HFFc6 (cell line): ENCODE results near the gene DPP7. TPM values are rescaled to one million over a fixed set of nuclear protein-coding genes. Genes with fewer than 3 reads are reported as not detected.
"Not testable (repeated sequence)": the region's sequence is repeated elsewhere in the genome, so short reads cannot be mapped to it uniquely, and the experiment has no call there.

Source experiments
- DNase-seq: peaks from one replicate; pipeline ENCODE4 v3.0.0-alpha.2; 2018
- H3K27ac Mint-ChIP-seq: 2 replicates; pipeline ENCODE4 v1.8.0; 2020; ENCODE audit warnings: mild to moderate bottlenecking, mixed read lengths
- H3K27me3 Mint-ChIP-seq: 2 replicates; pipeline ENCODE4 v1.8.0; 2021; ENCODE audit warnings: mild to moderate bottlenecking, moderate library complexity, mixed read lengths; ENCODE audit not compliant: insufficient read depth
- H3K36me3 Mint-ChIP-seq: 2 replicates; pipeline ENCODE4 v1.8.0; 2021; ENCODE audit warnings: low read depth, mixed read lengths
- H3K4me1 Mint-ChIP-seq: 2 replicates; pipeline ENCODE4 v1.8.0; 2020; ENCODE audit warnings: low read depth, mixed read lengths
- H3K4me3 Mint-ChIP-seq: 2 replicates; pipeline ENCODE4 v1.8.0; 2020; ENCODE audit warnings: mild to moderate bottlenecking, moderate library complexity, mixed read lengths
- H3K9me3 Mint-ChIP-seq: 2 replicates; pipeline ENCODE4 v1.8.0; 2020; ENCODE audit warnings: mild to moderate bottlenecking, mixed read lengths
- total RNA-seq, 6 experiments: library from RNA; stranded (reverse); fragmentation: NEBNext Ultra II Directional; extraction: Animal tissue kit (Norgen Biotek cat#: 25700); gene quantifications; 2 replicates in 1 of 6; 3 replicates in 5 of 6; pipeline ENCODE4 v1.2.3, GENCODE V29; 2021
- TF ChIP-seq, protein P1 (sequence below): fragments of 200-600 bp; sonication (generic); IDR thresholded peaks from 2 replicates; pipeline ENCODE4 v1.5.0; 2021; ENCODE audit warnings: antibody characterized with exemption, mild to moderate bottlenecking

DPP7 gene
- total RNA-seq, 6 experiments from 2014 or later = 47.5 to 90.2 (median 51.1) TPM

DNA sequence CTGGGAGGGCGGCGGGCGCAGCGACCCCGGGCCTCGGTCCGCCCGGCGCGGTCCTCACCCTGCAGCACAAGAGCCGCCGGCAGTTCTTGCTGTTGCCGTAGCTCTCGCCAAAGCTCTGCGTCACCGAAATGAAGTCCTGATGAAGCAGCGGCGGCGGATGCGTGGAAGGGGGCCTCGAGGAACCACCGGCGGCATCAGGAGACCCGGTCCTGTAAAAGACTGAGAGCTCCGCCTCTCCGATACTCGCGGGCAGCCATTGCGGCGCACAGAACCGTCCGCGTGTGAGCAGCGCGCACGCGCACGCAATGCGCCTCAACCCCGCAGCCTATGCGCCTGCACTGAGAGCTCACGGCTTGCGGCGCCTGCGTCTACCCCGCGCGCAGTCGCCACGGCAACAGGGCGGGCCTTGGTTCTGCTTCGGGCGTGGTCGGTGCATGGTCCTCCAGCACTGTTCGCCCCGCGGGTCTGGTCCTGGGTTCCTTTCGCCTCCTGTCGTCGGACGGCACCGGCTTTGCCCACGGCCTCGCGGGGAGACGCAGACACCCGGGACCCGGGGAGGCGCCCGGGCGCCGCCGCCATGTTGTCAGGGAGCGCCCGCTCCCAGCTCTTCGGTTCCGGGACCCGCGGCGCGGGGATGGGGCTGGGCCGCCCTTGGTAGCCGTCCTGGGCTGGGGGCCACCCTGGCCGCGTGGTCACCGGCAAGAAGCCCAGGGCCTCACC lies 15.1 kb upstream of the DPP7 start:
- Mint-ChIP-seq H3K27ac (peak overlapping the region; percentile 64), H3K4me1 (peaks cover 22% of the 10 kb centered on the region), H3K36me3 (peaks cover 10% of the 10 kb centered on the region), H3K9me3 (no peaks in the 10 kb centered on the region), H3K4me3 (peak overlapping the region; percentile 88), H3K27me3 (no peaks in the 10 kb centered on the region; the same call in none of the 2 replicates)
- DNase-seq = peak; percentile 85
- TF ChIP-seq, protein P1, sequence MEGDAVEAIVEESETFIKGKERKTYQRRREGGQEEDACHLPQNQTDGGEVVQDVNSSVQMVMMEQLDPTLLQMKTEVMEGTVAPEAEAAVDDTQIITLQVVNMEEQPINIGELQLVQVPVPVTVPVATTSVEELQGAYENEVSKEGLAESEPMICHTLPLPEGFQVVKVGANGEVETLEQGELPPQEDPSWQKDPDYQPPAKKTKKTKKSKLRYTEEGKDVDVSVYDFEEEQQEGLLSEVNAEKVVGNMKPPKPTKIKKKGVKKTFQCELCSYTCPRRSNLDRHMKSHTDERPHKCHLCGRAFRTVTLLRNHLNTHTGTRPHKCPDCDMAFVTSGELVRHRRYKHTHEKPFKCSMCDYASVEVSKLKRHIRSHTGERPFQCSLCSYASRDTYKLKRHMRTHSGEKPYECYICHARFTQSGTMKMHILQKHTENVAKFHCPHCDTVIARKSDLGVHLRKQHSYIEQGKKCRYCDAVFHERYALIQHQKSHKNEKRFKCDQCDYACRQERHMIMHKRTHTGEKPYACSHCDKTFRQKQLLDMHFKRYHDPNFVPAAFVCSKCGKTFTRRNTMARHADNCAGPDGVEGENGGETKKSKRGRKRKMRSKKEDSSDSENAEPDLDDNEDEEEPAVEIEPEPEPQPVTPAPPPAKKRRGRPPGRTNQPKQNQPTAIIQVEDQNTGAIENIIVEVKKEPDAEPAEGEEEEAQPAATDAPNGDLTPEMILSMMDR = no peak

DNA sequence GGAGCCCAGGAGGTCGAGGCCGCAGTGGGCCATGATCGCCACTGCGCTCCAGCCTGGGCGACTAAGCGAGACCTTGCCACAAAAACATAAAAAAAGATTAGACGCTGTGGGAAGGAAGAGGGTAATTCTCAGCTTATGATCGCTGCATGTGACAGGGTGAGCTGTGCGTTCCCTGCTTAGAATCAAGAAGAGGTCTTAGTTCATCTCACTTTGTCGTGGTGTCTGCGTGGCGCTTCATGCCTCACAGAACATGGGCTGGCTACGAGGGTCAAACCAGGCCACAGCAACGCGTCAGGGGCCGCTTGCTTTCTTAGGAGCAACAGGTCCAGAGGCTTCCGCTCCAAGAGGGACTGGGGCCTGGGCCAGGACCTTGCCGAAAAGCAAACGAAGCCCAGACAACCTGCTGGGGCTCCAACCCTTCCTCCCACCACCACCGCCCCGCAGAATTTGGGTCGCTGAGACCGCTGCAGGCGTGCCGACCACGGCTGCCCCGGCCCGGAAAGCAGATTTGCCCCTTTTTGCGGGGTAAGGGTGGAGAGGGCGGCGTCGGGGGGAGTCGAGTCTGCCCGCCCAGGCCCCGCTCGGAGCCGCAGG lies 14.4 kb upstream of the DPP7 start:
- peak overlapping the region; percentile 88 for H3K4me3 Mint-ChIP-seq
- H3K36me3 Mint-ChIP-seq = peaks cover 10% of the 10 kb centered on the region
- DNase-seq = no peak
- peaks cover 22% of the 10 kb centered on the region for H3K4me1 Mint-ChIP-seq
- peak overlapping the region; percentile 65 for H3K27ac Mint-ChIP-seq
- H3K27me3 Mint-ChIP-seq = no peaks in the 10 kb centered on the region; the same call in none of the 2 replicates
- TF ChIP-seq, protein P1 = no peak
- H3K9me3 Mint-ChIP-seq = no peaks in the 10 kb centered on the region

DNA sequence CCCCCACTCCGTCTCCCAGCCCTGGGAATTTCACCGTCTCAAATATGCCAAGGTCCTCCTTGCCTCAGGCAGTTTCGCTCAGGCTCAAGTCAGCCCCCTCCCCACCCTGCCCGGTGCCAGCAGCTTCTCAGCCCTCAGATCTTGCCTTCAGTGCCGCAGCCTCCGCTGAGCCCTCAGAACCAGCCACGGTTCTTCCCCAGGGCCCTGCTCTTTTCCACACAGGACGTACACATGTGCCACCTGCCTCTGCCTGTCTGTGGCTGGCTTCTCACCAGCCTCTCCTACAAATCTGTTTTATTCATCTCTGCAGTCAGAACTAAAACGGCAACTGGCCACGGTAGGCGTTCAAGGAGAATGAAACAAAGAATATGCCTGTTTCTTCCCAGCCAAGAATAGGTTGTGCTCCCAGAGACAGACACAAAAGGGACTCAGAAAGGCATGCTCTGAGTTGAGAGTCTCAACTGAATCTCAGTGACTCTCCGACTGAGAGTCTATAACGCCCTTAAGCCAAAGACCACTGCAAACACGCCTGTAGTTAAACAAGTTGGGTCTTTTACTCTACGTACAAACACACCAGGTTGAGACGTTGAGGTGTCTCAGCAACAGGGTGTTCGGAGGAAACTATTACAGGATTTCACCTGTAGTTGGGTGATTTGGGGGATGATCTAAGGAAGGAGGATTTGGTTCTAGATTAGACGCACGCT lies 13.8 kb upstream of the DPP7 start:
- no peak for DNase-seq
- TF ChIP-seq, protein P1 = no peak
- Mint-ChIP-seq H3K27ac (peak overlapping the region; percentile 65), H3K4me1 (peaks cover 22% of the 10 kb centered on the region), H3K36me3 (peaks cover 10% of the 10 kb centered on the region), H3K9me3 (no peaks in the 10 kb centered on the region), H3K4me3 (peak overlapping the region; percentile 88), H3K27me3 (no peaks in the 10 kb centered on the region; the same call in none of the 2 replicates)

- TF ChIP-seq, protein P1 = no peak
- no peaks in the 10 kb centered on the region; the same call in none of the 2 replicates for H3K27me3 Mint-ChIP-seq
- peaks cover 10% of the 10 kb centered on the region for H3K36me3 Mint-ChIP-seq
- no peaks in the 10 kb centered on the region for H3K9me3 Mint-ChIP-seq
- DNase-seq = no peak
- peak overlapping the region; percentile 48 for H3K27ac Mint-ChIP-seq
- peak overlapping the region; percentile 88 for H3K4me3 Mint-ChIP-seq
- H3K4me1 Mint-ChIP-seq = peaks cover 22% of the 10 kb centered on the region
Observed at GRCh38 chr9:137127301-137128157, 13.0 kb upstream of the DPP7 start.

DNA sequence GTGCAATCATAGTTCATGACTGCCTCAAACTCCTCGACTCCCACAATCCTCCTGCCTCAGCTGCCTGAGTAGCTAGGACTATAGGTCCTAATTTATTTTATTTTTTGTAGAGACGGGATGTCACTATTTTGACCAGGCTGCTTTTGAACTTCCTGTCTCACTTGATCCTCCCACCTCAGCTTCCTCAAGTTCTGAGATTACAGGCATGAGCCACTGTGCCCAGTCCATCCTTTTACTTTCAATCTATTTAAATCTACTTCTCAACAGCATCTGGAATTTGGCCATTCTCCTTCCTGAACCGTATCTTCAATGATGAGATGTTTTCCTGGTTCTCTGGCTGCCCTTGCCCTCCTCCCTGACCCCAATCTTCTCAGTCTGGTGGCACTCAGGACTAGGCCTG lies 12.3 kb upstream of the DPP7 start:
- H3K27me3 Mint-ChIP-seq = no peaks in the 10 kb centered on the region; the same call in none of the 2 replicates
- peak overlapping the region; percentile 48 for H3K27ac Mint-ChIP-seq
- no peaks in the 10 kb centered on the region for H3K9me3 Mint-ChIP-seq
- peaks cover 27% of the 10 kb centered on the region for H3K4me1 Mint-ChIP-seq
- TF ChIP-seq, protein P1 = no peak
- no peak overlapping the region for H3K4me3 Mint-ChIP-seq
- no peak for DNase-seq
- H3K36me3 Mint-ChIP-seq = peaks cover 10% of the 10 kb centered on the region

DNA sequence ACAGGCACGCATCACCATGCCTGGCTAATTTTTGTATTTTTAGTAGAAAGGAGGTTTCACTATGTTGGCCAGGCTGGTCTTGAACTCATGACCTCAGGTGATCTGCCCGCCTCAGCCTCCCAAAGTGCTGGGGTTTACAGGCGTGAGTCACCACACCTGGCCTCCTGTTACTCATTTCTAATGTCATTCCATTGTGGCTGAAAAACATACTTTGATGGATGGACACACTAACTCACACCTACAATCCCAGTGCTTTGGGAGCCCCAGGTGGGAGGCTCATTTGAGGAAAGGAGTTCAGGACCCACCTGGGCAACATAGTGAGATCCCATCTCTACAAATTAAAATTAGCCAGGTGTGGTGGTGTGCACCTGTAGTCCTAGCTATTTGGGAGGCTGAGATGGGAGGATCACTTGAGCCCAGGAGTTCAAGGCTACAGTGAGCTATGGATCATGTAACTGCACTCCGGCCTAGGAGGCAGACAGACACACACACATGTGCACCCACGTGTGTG lies 9.5 kb upstream of the DPP7 start:
- H3K36me3 Mint-ChIP-seq, H3K9me3 Mint-ChIP-seq, H3K27me3 Mint-ChIP-seq, DNase-seq, H3K27ac Mint-ChIP-seq, H3K4me3 Mint-ChIP-seq: not testable (repeated sequence)
- peaks cover 27% of the 10 kb centered on the region for H3K4me1 Mint-ChIP-seq
